ENCODE data around the gene LHPP.
"Not testable (repeated sequence)": the region's sequence is repeated elsewhere in the genome, so short reads cannot be mapped to it uniquely, and the experiment has no call there.

GRCh38 chr10:124588341-124588735 is 126.7 kb downstream of the LHPP start:
- TF ChIP-seq POLR2A, POLR2AphosphoS5, TAF1 (IDR thresholded peaks at IDR 0.05; ENCODE audit: low read depth, low read length): not testable (repeated sequence)
